ENCODE results near the gene SUZ12. TPM values are rescaled to one million over a fixed set of nuclear protein-coding genes. Genes with fewer than 3 reads are reported as not detected.

Gene SUZ12
- total and polyA plus RNA-seq, 9 of the 15 experiments (the other 6 are each of a cell fraction or from before 2014, with no cell fraction given) = 19.5 to 64.3 (median 47.2) TPM

GRCh38 chr17:32006957-32007462, 70.2 kb downstream of the SUZ12 start, which contains the start of gene LRRC37B (continued):
- TF ChIP-seq HINFP (tag; conservative IDR thresholded peaks at IDR 0.05; ENCODE audit: low read depth) (no peak), ZNF318 (IDR thresholded peaks at IDR 0.05; ENCODE audit: borderline replicate concordance in 1 of 2, low read depth in 1 of 2) (no peak), POLR2AphosphoS5 (IDR thresholded peaks at IDR 0.05; ENCODE audit: control insufficient read depth, insufficient read depth, low read depth, low read length) (0 out of 2 replicates have a peak, but pooled peaks have one; percentile 36), PML (IDR thresholded peaks at IDR 0.05; ENCODE audit: low read length) (no peak; the same call in 1 of the 2 replicates), NCOR1 (IDR thresholded peaks at IDR 0.05) (0 out of 2 replicates have a peak, but pooled peaks have one; percentile 21), ATF7 (IDR thresholded peaks at IDR 0.05) (peak; percentile 39; the same call in 1 of the 2 replicates), ZFX (CRISPR knock-in tag; IDR thresholded peaks at IDR 0.05) (peak; percentile 39; the same call in 1 of the 2 replicates), L3MBTL2 (IDR thresholded peaks at IDR 0.05) (no peak; the same call in 1 of the 2 replicates), ZFP36 (IDR thresholded peaks at IDR 0.05; ENCODE audit: low read depth, low read length, partially characterized antibody) (no peak), CREBBP (IDR thresholded peaks at IDR 0.05; ENCODE audit: low read depth, low read length) (no peak), HNRNPL (IDR thresholded peaks at IDR 0.05; ENCODE audit: low read depth, low read length) (no peak), MEIS2 (IDR thresholded peaks at IDR 0.05; ENCODE audit: partially characterized antibody) (no peak), RCOR1 (IDR thresholded peaks at IDR 0.05; ENCODE audit: borderline replicate concordance in 1 of 2, low read depth in 2 of 2, low read length in 2 of 2) (peak in 1 of 2 experiments; percentile 51; a peak in 1 of 4 replicates), TCF7L2 (IDR thresholded peaks at IDR 0.05; ENCODE audit: low read depth, low read length) (no peak), CBFA2T2 (conservative IDR thresholded peaks at IDR 0.05) (peak; percentile 66), PATZ1 (CRISPR knock-in tag; IDR thresholded peaks at IDR 0.05; ENCODE audit: borderline replicate concordance) (no peak), ZNF668 (CRISPR knock-in tag; IDR thresholded peaks at IDR 0.05) (no peak)

Data from K562 (cell line).